Measurements from ENCODE around the gene ZC3H4. TPM values are rescaled to one million over a fixed set of nuclear protein-coding genes. Genes with fewer than 3 reads are reported as not detected.

ZC3H4 gene
- total and polyA plus RNA-seq, 9 of the 15 experiments (the other 6 are each of a cell fraction or from before 2014, with no cell fraction given): 2.2 to 75.6 (median 18.3) TPM

GRCh38 chr19:47112166-47112996 lies 1.2 kb downstream of the ZC3H4 start (continued):
- TF ChIP-seq CHD7 (IDR thresholded peaks at IDR 0.05; ENCODE audit: low read depth, low read length) (no peak), RREB1 (CRISPR knock-in tag; IDR thresholded peaks at IDR 0.05) (peak; percentile 79), THAP12 (CRISPR knock-in tag; IDR thresholded peaks at IDR 0.05) (peak; percentile 83), ZNF561 (CRISPR knock-in tag; conservative IDR thresholded peaks at IDR 0.05) (peak; percentile 59; the same call in 1 of the 2 replicates), KHSRP (IDR thresholded peaks at IDR 0.05) (no peak), ZNF24 (IDR thresholded peaks at IDR 0.05) (no peak), EGR1 (conservative IDR thresholded peaks at IDR 0.05) (peak; percentile 100)
